ENCODE measurements around the gene WDFY1. TPM values are rescaled to one million over a fixed set of nuclear protein-coding genes. Genes with fewer than 3 reads are reported as not detected.

The WDFY1 gene
- total and polyA plus RNA-seq, 8 donors: 8.2 to 134 (median 31.4) TPM

DNA sequence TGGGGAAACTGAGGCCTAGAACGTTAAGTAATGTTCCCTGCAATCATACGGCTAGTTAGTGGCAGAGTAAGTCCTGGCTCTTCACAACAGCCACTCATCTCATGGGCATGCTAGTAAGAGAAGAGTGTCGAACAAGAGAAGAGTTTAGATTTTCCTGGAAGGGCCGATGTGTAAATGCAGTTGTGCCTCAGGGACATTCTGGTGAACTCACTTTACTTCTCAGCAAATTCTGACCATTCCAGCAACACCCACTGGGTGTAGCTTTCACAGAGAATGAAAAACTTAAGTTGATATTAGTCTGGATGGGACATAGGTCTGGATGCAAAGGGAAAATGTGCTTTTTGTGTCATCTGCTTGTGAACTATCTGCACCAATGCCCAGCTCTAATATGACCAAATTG lies 35.7 kb upstream of the WDFY1 start:
- intact Hi-C loops (cut with DNase I; ENCODE audit: low total_unique reads): no loop called here
- no peaks in the 10 kb centered on the region for H3K36me3 ChIP-seq
- TF ChIP-seq EP300 (IDR thresholded peaks at IDR 0.05) (no peak), POLR2A (IDR thresholded peaks at IDR 0.05) (no peak), POLR2AphosphoS5 (IDR thresholded peaks at IDR 0.05) (no peak)
- TF ChIP-seq, protein P1, sequence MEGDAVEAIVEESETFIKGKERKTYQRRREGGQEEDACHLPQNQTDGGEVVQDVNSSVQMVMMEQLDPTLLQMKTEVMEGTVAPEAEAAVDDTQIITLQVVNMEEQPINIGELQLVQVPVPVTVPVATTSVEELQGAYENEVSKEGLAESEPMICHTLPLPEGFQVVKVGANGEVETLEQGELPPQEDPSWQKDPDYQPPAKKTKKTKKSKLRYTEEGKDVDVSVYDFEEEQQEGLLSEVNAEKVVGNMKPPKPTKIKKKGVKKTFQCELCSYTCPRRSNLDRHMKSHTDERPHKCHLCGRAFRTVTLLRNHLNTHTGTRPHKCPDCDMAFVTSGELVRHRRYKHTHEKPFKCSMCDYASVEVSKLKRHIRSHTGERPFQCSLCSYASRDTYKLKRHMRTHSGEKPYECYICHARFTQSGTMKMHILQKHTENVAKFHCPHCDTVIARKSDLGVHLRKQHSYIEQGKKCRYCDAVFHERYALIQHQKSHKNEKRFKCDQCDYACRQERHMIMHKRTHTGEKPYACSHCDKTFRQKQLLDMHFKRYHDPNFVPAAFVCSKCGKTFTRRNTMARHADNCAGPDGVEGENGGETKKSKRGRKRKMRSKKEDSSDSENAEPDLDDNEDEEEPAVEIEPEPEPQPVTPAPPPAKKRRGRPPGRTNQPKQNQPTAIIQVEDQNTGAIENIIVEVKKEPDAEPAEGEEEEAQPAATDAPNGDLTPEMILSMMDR (IDR thresholded peaks at IDR 0.05): no peak
- no peaks in the 10 kb centered on the region for H3K4me1 ChIP-seq
- DNase-seq: no peak
- H3K9me3 ChIP-seq: no peaks in the 10 kb centered on the region
- H3K4me3 ChIP-seq: no peak overlapping the region
- 90 to 98% (median 91%) methylated on average over 4 of the region's 4 CpGs for WGBS, 5 donors
- H3K27ac ChIP-seq: no peak overlapping the region
- no peaks in the 10 kb centered on the region for H3K27me3 ChIP-seq

GRCh38 chr2:223980397-223980735 lies 35.2 kb upstream of the WDFY1 start:
- Histone ChIP-seq H3K4me3 (no peak overlapping the region), H3K36me3 (no peaks in the 10 kb centered on the region), H3K4me1 (no peaks in the 10 kb centered on the region), H3K27ac (no peak overlapping the region), H3K9me3 (no peaks in the 10 kb centered on the region), H3K27me3 (no peaks in the 10 kb centered on the region)
- DNase-seq: no peak
- TF ChIP-seq POLR2A (IDR thresholded peaks at IDR 0.05) (no peak), POLR2AphosphoS5 (IDR thresholded peaks at IDR 0.05) (no peak), EP300 (IDR thresholded peaks at IDR 0.05) (no peak)
- TF ChIP-seq, protein P1 (IDR thresholded peaks at IDR 0.05): no peak
- WGBS, 5 donors: 80 to 92% (median 85%) methylated on average over 1 of the region's 1 CpG
- intact Hi-C loops (cut with DNase I; ENCODE audit: low total_unique reads): no loop called here

- no peak for DNase-seq
- no peak for TF ChIP-seq POLR2A (IDR thresholded peaks at IDR 0.05)
- Histone ChIP-seq H3K4me1 (no peaks in the 10 kb centered on the region), H3K36me3 (no peaks in the 10 kb centered on the region), H3K9me3 (no peaks in the 10 kb centered on the region), H3K27ac (no peak overlapping the region), H3K27me3 (no peaks in the 10 kb centered on the region), H3K4me3 (no peak overlapping the region)
- WGBS, 5 donors: 65 to 79% (median 67%) methylated on average over 2 of the region's 2 CpGs
- intact Hi-C loops (cut with DNase I; ENCODE audit: low total_unique reads): no loop called here
Measured at GRCh38 chr2:223979730-223980396, 34.7 kb upstream of the WDFY1 start.

DNA sequence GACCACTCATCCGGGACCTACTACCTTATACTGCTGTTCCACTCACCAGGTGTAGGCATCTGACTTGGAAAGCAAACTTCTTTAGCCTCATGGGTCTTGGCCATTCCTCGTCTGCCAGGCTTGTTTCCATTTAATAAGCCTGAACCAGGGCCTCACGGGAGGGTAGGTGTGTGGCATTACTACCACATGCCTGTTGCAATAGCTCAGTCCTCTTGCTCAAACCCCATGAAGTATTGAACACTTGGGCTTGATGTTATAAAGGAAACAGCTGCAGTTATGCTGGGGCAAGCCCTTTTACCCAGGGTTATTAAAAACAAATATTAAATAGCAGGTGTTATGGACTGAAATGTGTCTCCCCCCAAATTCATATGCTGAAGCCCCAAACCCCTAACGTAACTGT lies 33.3 kb upstream of the WDFY1 start:
- intact Hi-C loops (cut with DNase I; ENCODE audit: low total_unique reads): no loop called here
- Histone ChIP-seq H3K9me3 (no peaks in the 10 kb centered on the region), H3K4me3 (no peak overlapping the region), H3K36me3 (no peaks in the 10 kb centered on the region), H3K4me1 (no peaks in the 10 kb centered on the region), H3K27ac (no peak overlapping the region), H3K27me3 (no peaks in the 10 kb centered on the region)
- 87 to 92% (median 91%) methylated on average over 4 of the region's 4 CpGs for WGBS, 5 donors
- TF ChIP-seq EP300 (IDR thresholded peaks at IDR 0.05) (no peak), POLR2A (IDR thresholded peaks at IDR 0.05) (no peak), POLR2AphosphoS5 (IDR thresholded peaks at IDR 0.05) (no peak)
- TF ChIP-seq, protein P1 (IDR thresholded peaks at IDR 0.05): no peak
- DNase-seq: no peak

DNA sequence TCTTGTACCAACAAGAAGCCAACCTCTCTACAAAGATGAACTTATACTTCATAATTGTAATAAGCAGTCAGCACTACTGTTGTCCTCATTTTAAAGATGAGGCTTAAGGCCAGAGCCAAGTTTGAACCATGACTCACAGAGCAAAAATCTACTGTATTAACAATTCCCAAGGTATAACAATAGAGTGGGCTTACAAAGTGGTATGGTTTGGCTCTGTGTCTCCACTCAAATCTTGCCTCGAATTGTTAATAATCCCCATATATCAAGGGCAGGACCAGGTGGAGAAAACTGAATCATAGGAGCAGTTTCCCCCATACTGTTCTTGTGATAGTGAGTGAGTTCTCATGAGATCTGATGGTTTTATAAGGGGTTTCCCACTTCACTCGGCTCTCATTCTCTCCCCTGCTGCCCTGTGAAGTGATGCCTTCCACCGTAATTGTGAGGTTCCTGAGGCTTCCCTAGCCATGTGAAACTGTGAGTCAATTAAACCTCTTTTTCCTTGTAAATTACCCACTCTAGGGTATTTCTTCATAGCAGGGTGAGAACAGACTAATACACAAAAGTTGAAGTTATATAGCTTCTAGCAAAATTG lies 31.6 kb upstream of the WDFY1 start:
- intact Hi-C loops (cut with DNase I; ENCODE audit: low total_unique reads): no loop called here
- Histone ChIP-seq H3K27ac (no peak overlapping the region), H3K9me3 (no peaks in the 10 kb centered on the region), H3K4me3 (no peak overlapping the region), H3K27me3 (no peaks in the 10 kb centered on the region), H3K4me1 (no peaks in the 10 kb centered on the region), H3K36me3 (no peaks in the 10 kb centered on the region)
- DNase-seq: no peak
- TF ChIP-seq POLR2A (IDR thresholded peaks at IDR 0.05) (no peak), POLR2AphosphoS5 (IDR thresholded peaks at IDR 0.05) (no peak), EP300 (IDR thresholded peaks at IDR 0.05) (no peak)
- TF ChIP-seq, protein P1 (IDR thresholded peaks at IDR 0.05): no peak
- WGBS, 5 donors: 58 to 72% (median 70%) methylated on average over 3 of the region's 3 CpGs
